HG02763 (cell line): Measurements from ENCODE around the gene BAZ2A.
A peak's percentile ranks its signal among the peaks of the same experiment; 100 is the strongest.

Source experiments
- ATAC-seq: cut with Tn5 transposase; IDR thresholded peaks from one replicate; pipeline ENCODE4 v1.9.1; 2021; ENCODE audit warnings: mild to moderate bottlenecking, moderate library complexity; ENCODE audit not compliant: unreplicated experiment

Gene BAZ2A

GRCh38 chr12:56635806-56636674 lies 5.9 kb upstream of the BAZ2A start:
- ATAC-seq = peak; percentile 38

GRCh38 chr12:56634837-56635791 lies 5.0 kb upstream of the BAZ2A start:
- peak; percentile 23 for ATAC-seq

- no peak for ATAC-seq
These were observed 4.2 kb upstream of the BAZ2A start for GRCh38 chr12:56634242-56634836.

GRCh38 chr12:56633468-56634241 lies 3.5 kb upstream of the BAZ2A start:
- no peak for ATAC-seq

- ATAC-seq = no peak
These were observed 2.8 kb upstream of the BAZ2A start for GRCh38 chr12:56632701-56633467.

GRCh38 chr12:56631790-56632700 lies 1.9 kb upstream of the BAZ2A start:
- peak; percentile 22 for ATAC-seq

GRCh38 chr12:56629459-56630179 lies 507 bp downstream of the BAZ2A start:
- ATAC-seq = no peak

- ATAC-seq = no peak
These were observed 1.3 kb downstream of the BAZ2A start for GRCh38 chr12:56628671-56629458.

GRCh38 chr12:56626701-56627100 lies 3.4 kb downstream of the BAZ2A start:
- no peak for ATAC-seq

GRCh38 chr12:56622535-56622934 lies 7.6 kb downstream of the BAZ2A start:
- no peak for ATAC-seq

GRCh38 chr12:56616925-56617324 lies 13.2 kb downstream of the BAZ2A start:
- ATAC-seq = no peak

- ATAC-seq = no peak
These were observed 13.9 kb downstream of the BAZ2A start for GRCh38 chr12:56616244-56616643.

GRCh38 chr12:56614627-56615026 lies 15.5 kb downstream of the BAZ2A start:
- ATAC-seq = no peak

- no peak for ATAC-seq
These were observed 25.8 kb downstream of the BAZ2A start for GRCh38 chr12:56604355-56604754.

GRCh38 chr12:56602239-56602638 lies 27.9 kb downstream of the BAZ2A start:
- no peak for ATAC-seq

GRCh38 chr12:56601503-56601902 lies 28.6 kb downstream of the BAZ2A start:
- no peak for ATAC-seq

- no peak for ATAC-seq
These were observed 29.4 kb downstream of the BAZ2A start for GRCh38 chr12:56600753-56601152.
